ENCODE data around the gene TAS2R60. TPM values are rescaled to one million over a fixed set of nuclear protein-coding genes. Genes with fewer than 3 reads are reported as not detected.

TAS2R60 gene
- total and polyA plus RNA-seq, 9 of the 15 experiments (the other 6 are each of a cell fraction or from before 2014, with no cell fraction given), result 0.08 TPM; not detected in 8

DNA sequence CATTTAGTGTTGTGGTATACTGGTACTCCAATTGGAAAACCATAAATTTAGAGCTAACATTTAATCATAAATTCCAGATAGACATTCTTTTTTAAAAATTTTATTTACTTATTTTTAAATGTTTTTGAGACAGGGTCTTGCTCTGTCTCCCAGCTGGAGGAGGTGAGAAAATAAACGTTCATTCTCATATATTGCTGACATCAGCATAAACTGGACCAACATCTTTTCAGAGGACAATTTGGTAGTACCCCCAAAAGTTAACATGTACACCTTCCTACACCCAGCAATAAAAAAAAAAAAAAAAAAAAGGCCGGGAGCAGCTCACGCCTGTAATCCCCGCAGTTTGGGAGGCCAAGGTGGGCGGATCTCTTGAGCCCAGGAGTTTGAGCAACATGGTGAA is 5.2 kb downstream of the TAS2R60 start:
- 12% methylated on average over 5 of the region's 5 CpGs for WGBS (ENCODE audit: insufficient coverage, low coverage, missing lambda C conversion rate)
- intact Hi-C loops (cut with micrococcal nuclease), result no loop called here
- H4K20me1 ChIP-seq (replicated peaks; ENCODE audit: control insufficient read depth, insufficient read depth, low read length), result no peaks in the 10 kb centered on the region
- no peaks in the 10 kb centered on the region for H3K9me3 ChIP-seq (replicated peaks; ENCODE audit: control insufficient read depth, insufficient read depth, low read depth, low read length)
- FAIRE-seq, result no peak
- in situ Hi-C loops (cut with MboI), result no loop called here
- H3K36me3 ChIP-seq (ENCODE audit: control insufficient read depth, insufficient read depth, low read length), result no peaks in the 10 kb centered on the region
- ATAC-seq, result no peak
- no peaks in the 10 kb centered on the region for H3K9me1 ChIP-seq (ENCODE audit: control insufficient read depth, insufficient read depth, low read length)
- no TSS peak for BruUV-seq (replicated peaks)
- no peak overlapping the region for H3K4me3 ChIP-seq
- H3K4me2 ChIP-seq (ENCODE audit: insufficient read depth, low read length), result no peak overlapping the region
- no peaks in the 10 kb centered on the region for H3K79me2 ChIP-seq (ENCODE audit: control insufficient read depth, insufficient read depth, low read length)
- no peak overlapping the region for H2AFZ ChIP-seq (ENCODE audit: low read depth, low read length)
- ChIA-PET CTCF (ENCODE audit: low intra/inter-chr PET ratio) (interaction anchor here (0.6 kb wide), 1 partner anchor 8 kb away, joined by 3 read pairs; no protein-coding TSS in a partner anchor), POLR2A (interaction anchor here (0.7 kb wide), 1 partner anchor 14 kb away, joined by 4 read pairs; no protein-coding TSS in a partner anchor)
- peaks cover 20 to 25% of the 10 kb centered on the region in 2 experiments; a peak in 4 of 5 replicates for H3K27me3 ChIP-seq (ENCODE audit: control insufficient read depth in 2 of 2, insufficient read depth in 2 of 2, low read length in 2 of 2)
- H3K27ac ChIP-seq (ENCODE audit: extremely low read depth, low read depth, low read length), result no peak overlapping the region
- TF ChIP-seq MIER1 (IDR thresholded peaks at IDR 0.05; ENCODE audit: low read depth) (no peak), PRDM10 (IDR thresholded peaks at IDR 0.05; ENCODE audit: partially characterized antibody) (no peak), MAFG (tag; conservative IDR thresholded peaks at IDR 0.05) (peak; percentile 94), ZFP1 (CRISPR knock-in tag; IDR thresholded peaks at IDR 0.05) (no peak), EZH2 (IDR thresholded peaks at IDR 0.05; ENCODE audit: borderline replicate concordance, low read depth, low read length) (no peak), ZNF316 (IDR thresholded peaks at IDR 0.05) (peak; percentile 97), MTA3 (IDR thresholded peaks at IDR 0.05; ENCODE audit: borderline replicate concordance) (no peak), C11orf30 (IDR thresholded peaks at IDR 0.05; ENCODE audit: low read depth) (peak; percentile 93), MAFK (IDR thresholded peaks at IDR 0.05; ENCODE audit: low read length) (peak; percentile 99), U2AF2 (optimal IDR thresholded peaks at IDR 0.05; ENCODE audit: low read depth, low read length) (no peak), MAFF (IDR thresholded peaks at IDR 0.05; ENCODE audit: low read length) (peak; percentile 99), TCF7 (IDR thresholded peaks at IDR 0.05; ENCODE audit: borderline replicate concordance) (no peak)
- TF ChIP-seq, protein P1, sequence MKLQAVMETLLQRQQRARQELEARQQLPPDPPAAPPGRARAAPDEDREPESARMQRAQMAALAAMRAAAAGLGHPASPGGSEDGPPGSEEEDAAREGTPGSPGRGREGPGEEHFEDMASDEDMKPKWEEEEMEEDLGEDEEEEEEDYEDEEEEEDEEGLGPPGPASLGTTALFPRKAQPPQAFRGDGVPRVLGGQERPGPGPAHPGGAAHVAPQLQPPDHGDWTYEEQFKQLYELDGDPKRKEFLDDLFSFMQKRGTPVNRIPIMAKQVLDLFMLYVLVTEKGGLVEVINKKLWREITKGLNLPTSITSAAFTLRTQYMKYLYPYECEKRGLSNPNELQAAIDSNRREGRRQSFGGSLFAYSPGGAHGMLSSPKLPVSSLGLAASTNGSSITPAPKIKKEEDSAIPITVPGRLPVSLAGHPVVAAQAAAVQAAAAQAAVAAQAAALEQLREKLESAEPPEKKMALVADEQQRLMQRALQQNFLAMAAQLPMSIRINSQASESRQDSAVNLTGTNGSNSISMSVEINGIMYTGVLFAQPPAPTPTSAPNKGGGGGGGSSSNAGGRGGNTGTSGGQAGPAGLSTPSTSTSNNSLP (IDR thresholded peaks at IDR 0.05; ENCODE audit: borderline replicate concordance, low read depth, low read length), result no peak
- H3K9ac ChIP-seq (ENCODE audit: insufficient read depth in 1 of 2, low read depth in 2 of 2, low read length in 2 of 2), result no peak overlapping the region
- no peaks in the 10 kb centered on the region; a peak in 1 of 5 replicates for H3K4me1 ChIP-seq (replicated peaks in 1 of 2; ENCODE audit: control insufficient read depth in 2 of 2, insufficient read depth in 2 of 2, low read length in 2 of 2)
- no peak for DNase-seq (ENCODE audit: extremely low read depth in 1 of 4, low spot score in 3 of 4)
